ENCODE data around the gene MAFF. TPM values are rescaled to one million over a fixed set of nuclear protein-coding genes. Genes with fewer than 3 reads are reported as not detected.

MAFF gene
- polyA plus RNA-seq, 4 donors, result 2.5 to 4.9 (median 3.1) TPM

- no peak for DNase-seq (ENCODE audit: low read depth in 4 of 4, low spot score in 3 of 4)
Measured at GRCh38 chr22:38203090-38203810, 1.5 kb downstream of the MAFF start.

GRCh38 chr22:38203855-38204514 is 2.2 kb downstream of the MAFF start:
- DNase-seq (ENCODE audit: low read depth in 4 of 4, low spot score in 3 of 4), result no peak

GRCh38 chr22:38204784-38205183 is 3.0 kb downstream of the MAFF start:
- no peak for DNase-seq (ENCODE audit: low read depth in 4 of 4, low spot score in 3 of 4)

GRCh38 chr22:38205261-38206128 is 3.7 kb downstream of the MAFF start:
- DNase-seq (ENCODE audit: low read depth in 4 of 4, low spot score in 3 of 4), result no peak

GRCh38 chr22:38207898-38208432 is 6.2 kb downstream of the MAFF start:
- DNase-seq (ENCODE audit: low read depth in 4 of 4, low spot score in 3 of 4), result no peak

- DNase-seq (ENCODE audit: low read depth in 4 of 4, low spot score in 3 of 4), result no peak
Measured at GRCh38 chr22:38208551-38208968, 6.8 kb downstream of the MAFF start.

GRCh38 chr22:38211556-38211955 is 9.8 kb downstream of the MAFF start:
- no peak for DNase-seq (ENCODE audit: low read depth in 4 of 4, low spot score in 3 of 4)

GRCh38 chr22:38212442-38212841 is 10.6 kb downstream of the MAFF start:
- no peak for DNase-seq (ENCODE audit: low read depth in 4 of 4, low spot score in 3 of 4)

- DNase-seq (ENCODE audit: low read depth in 4 of 4, low spot score in 3 of 4), result no peak
Measured at GRCh38 chr22:38213319-38213989, 11.7 kb downstream of the MAFF start.

- no peak for DNase-seq (ENCODE audit: low read depth in 4 of 4, low spot score in 3 of 4)
Measured at GRCh38 chr22:38213990-38214301, 12.2 kb downstream of the MAFF start.

GRCh38 chr22:38214302-38215056 is 12.7 kb downstream of the MAFF start:
- DNase-seq (ENCODE audit: low read depth in 4 of 4, low spot score in 3 of 4), result no peak

GRCh38 chr22:38215156-38216038 is 13.6 kb downstream of the MAFF start:
- DNase-seq (ENCODE audit: low read depth in 4 of 4, low spot score in 3 of 4), result no peak

GRCh38 chr22:38218661-38219622 is 17.1 kb downstream of the MAFF start:
- DNase-seq (ENCODE audit: low read depth in 4 of 4, low spot score in 3 of 4), result no peak

GRCh38 chr22:38219632-38220031 is 17.8 kb downstream of the MAFF start:
- no peak for DNase-seq (ENCODE audit: low read depth in 4 of 4, low spot score in 3 of 4)

GRCh38 chr22:38220163-38220562 is 18.4 kb downstream of the MAFF start:
- no peak for DNase-seq (ENCODE audit: low read depth in 4 of 4, low spot score in 3 of 4)

GRCh38 chr22:38220653-38221386 is 19.0 kb downstream of the MAFF start:
- DNase-seq (ENCODE audit: low read depth in 4 of 4, low spot score in 3 of 4), result no peak

- no peak for DNase-seq (ENCODE audit: low read depth in 4 of 4, low spot score in 3 of 4)
Measured at GRCh38 chr22:38221407-38221806, 19.6 kb downstream of the MAFF start.
